HEK293 (cell line): ENCODE data around the gene SLC17A9.

Experiments used
- CTCF ChIA-PET: fragments of 350-600 bp; formaldehyde crosslinking; extraction: SDS; loops from one replicate; lab custom pipeline; 2021; ENCODE audit warnings: antibody characterized with exemption; lab: Yijun Ruan, JAX
- POLR2A ChIA-PET: fragments of 300-600 bp; formaldehyde crosslinking; extraction: SDS; loops from one replicate; lab custom pipeline; 2020; ENCODE audit warnings: antibody characterized with exemption, inconsistent platforms; lab: Yijun Ruan, JAX
- H3K27ac ChIP-seq: fragments of 200-500 bp; sonication (Bioruptor generic); 2 replicates; pipeline ENCODE4 v1.5.1; 2014; ENCODE audit warnings: low read depth, low read length, control low read depth, inconsistent platforms; ENCODE audit errors: extremely low read depth
- H3K36me3 ChIP-seq, 2 experiments: fragments of 200-500 bp in 1 of 2; sonication (Bioruptor generic) in 1 of 2; 1 replicate in 1 of 2; 2 replicates in 1 of 2; pipeline ENCODE4 v1.5.1; 2014 to 2017; ENCODE audit warnings: inconsistent platforms in 2 of 2, low read length in 2 of 2; ENCODE audit not compliant: control insufficient read depth in 2 of 2, insufficient read depth in 1 of 2
- H3K4me1 ChIP-seq: fragments of 200-500 bp; sonication (Bioruptor generic); 2 replicates; pipeline ENCODE4 v1.5.1; 2014; ENCODE audit warnings: mild to moderate bottlenecking, low read length, inconsistent platforms; ENCODE audit not compliant: control insufficient read depth, insufficient read depth
- H3K4me3 ChIP-seq: 2 replicates; pipeline ENCODE4 v1.5.1; 2011; ENCODE audit warnings: low read depth, mild to moderate bottlenecking, control low read depth, low read length, moderate library complexity
- H3K9me3 ChIP-seq: fragments of 200-500 bp; sonication (Bioruptor generic); 2 replicates; pipeline ENCODE4 v1.5.1; 2014; ENCODE audit warnings: low read depth, low read length, inconsistent platforms; ENCODE audit not compliant: control insufficient read depth, insufficient read depth
- AEBP2 ChIP-seq: fragments of 450-650 bp; formaldehyde crosslinking; IDR thresholded peaks from 2 replicates; pipeline ENCODE4 v1.5.1; 2016; ENCODE audit warnings: missing biosample characterization, missing genetic modification characterization, borderline replicate concordance
- BCL11A ChIP-seq: fragments of 450-650 bp; formaldehyde crosslinking; IDR thresholded peaks from 2 replicates; pipeline ENCODE4 v1.5.1; 2016; ENCODE audit warnings: low read depth, missing biosample characterization, missing genetic modification characterization
- EGR2 ChIP-seq: fragments of 450-650 bp; formaldehyde crosslinking; IDR thresholded peaks from 2 replicates; pipeline ENCODE4 v1.5.1; 2016; ENCODE audit warnings: low read depth, missing biosample characterization, missing genetic modification characterization
- FEZF1 ChIP-seq: fragments of 450-650 bp; formaldehyde crosslinking; IDR thresholded peaks from 2 replicates; pipeline ENCODE4 v1.5.1; 2016; ENCODE audit warnings: missing biosample characterization, missing genetic modification characterization
- HOXC10 ChIP-seq: sonication (generic); formaldehyde crosslinking; IDR thresholded peaks from 2 replicates; pipeline ENCODE4 v1.8.1; 2023; ENCODE audit warnings: mild to moderate bottlenecking, missing genetic modification reagents
- PRDM1 ChIP-seq: fragments of 450-650 bp; formaldehyde crosslinking; IDR thresholded peaks from 2 replicates; pipeline ENCODE4; 2016; ENCODE audit warnings: missing biosample characterization, missing genetic modification characterization
- PRDM10 ChIP-seq: fragments of 450-650 bp; formaldehyde crosslinking; IDR thresholded peaks from 2 replicates; pipeline ENCODE4 v1.5.1; 2016; ENCODE audit warnings: missing biosample characterization, missing genetic modification characterization
- SALL2 ChIP-seq: fragments of 450-650 bp; formaldehyde crosslinking; IDR thresholded peaks from 2 replicates; pipeline ENCODE4 v1.5.0; 2017; ENCODE audit warnings: missing biosample characterization, mild to moderate bottlenecking, missing genetic modification characterization, borderline replicate concordance
- SCRT2 ChIP-seq: fragments of 450-650 bp; formaldehyde crosslinking; IDR thresholded peaks from 2 replicates; pipeline ENCODE4 v1.5.1; 2016; ENCODE audit warnings: missing biosample characterization, missing genetic modification characterization
- YY1 ChIP-seq: fragments of 450-650 bp; formaldehyde crosslinking; IDR thresholded peaks from 2 replicates; pipeline ENCODE4 v1.5.1; 2018; ENCODE audit warnings: missing biosample characterization, missing genetic modification characterization
- YY2 ChIP-seq: fragments of 450-650 bp; formaldehyde crosslinking; IDR thresholded peaks from 2 replicates; pipeline ENCODE4 v1.5.1; 2016; ENCODE audit warnings: missing biosample characterization, missing genetic modification characterization
- ZBTB17 ChIP-seq: fragments of 450-650 bp; formaldehyde crosslinking; IDR thresholded peaks from 2 replicates; pipeline ENCODE4 v1.5.1; 2016; ENCODE audit warnings: missing biosample characterization, missing genetic modification characterization
- ZBTB44 ChIP-seq: fragments of 450-650 bp; IDR thresholded peaks from 2 replicates; pipeline ENCODE4 v1.5.1; 2018; ENCODE audit warnings: missing biosample characterization, mild to moderate bottlenecking, missing genetic modification characterization
- ZFHX2 ChIP-seq: fragments of 450-650 bp; formaldehyde crosslinking; conservative IDR thresholded peaks from 2 replicates; pipeline ENCODE4 v1.5.1; 2016; ENCODE audit warnings: missing biosample characterization, missing genetic modification characterization
- ZNF148 ChIP-seq: fragments of 450-650 bp; formaldehyde crosslinking; IDR thresholded peaks from 2 replicates; pipeline ENCODE4 v1.5.0; 2017; ENCODE audit warnings: missing biosample characterization, missing genetic modification characterization, borderline replicate concordance
- ZNF19 ChIP-seq: fragments of 450-650 bp; formaldehyde crosslinking; IDR thresholded peaks from 2 replicates; pipeline ENCODE4; 2016; ENCODE audit warnings: missing biosample characterization, missing genetic modification characterization, low read depth
- ZNF221 ChIP-seq: fragments of 450-650 bp; formaldehyde crosslinking; IDR thresholded peaks from 2 replicates; pipeline ENCODE4 v1.5.1; 2017; ENCODE audit warnings: missing biosample characterization, missing genetic modification characterization, borderline replicate concordance
- ZNF223 ChIP-seq: fragments of 450-650 bp; formaldehyde crosslinking; IDR thresholded peaks from 2 replicates; pipeline ENCODE4 v1.5.1; 2016; ENCODE audit warnings: missing biosample characterization, missing genetic modification characterization
- ZNF23 ChIP-seq: fragments of 450-650 bp; formaldehyde crosslinking; IDR thresholded peaks from 2 replicates; pipeline ENCODE4 v1.5.1; 2016; ENCODE audit warnings: missing biosample characterization, missing genetic modification characterization, borderline replicate concordance
- ZNF248 ChIP-seq: fragments of 450-650 bp; formaldehyde crosslinking; IDR thresholded peaks from 2 replicates; pipeline ENCODE4 v1.5.1; 2017; ENCODE audit warnings: missing biosample characterization, missing genetic modification characterization
- ZNF280D ChIP-seq: fragments of 450-650 bp; formaldehyde crosslinking; IDR thresholded peaks from 2 replicates; pipeline ENCODE4 v1.5.1; 2016; ENCODE audit warnings: missing biosample characterization, missing genetic modification characterization
- ZNF404 ChIP-seq: fragments of 450-650 bp; formaldehyde crosslinking; IDR thresholded peaks from 2 replicates; pipeline ENCODE4 v1.5.1; 2017; ENCODE audit warnings: missing biosample characterization, missing genetic modification characterization
- ZNF426 ChIP-seq: fragments of 450-650 bp; formaldehyde crosslinking; IDR thresholded peaks from 2 replicates; pipeline ENCODE4 v1.5.1; 2017; ENCODE audit warnings: missing biosample characterization, missing genetic modification characterization, mild to moderate bottlenecking, inconsistent platforms, moderate library complexity
- ZNF791 ChIP-seq: fragments of 450-650 bp; formaldehyde crosslinking; IDR thresholded peaks from 2 replicates; pipeline ENCODE4 v1.5.1; 2016; ENCODE audit warnings: missing biosample characterization, missing genetic modification characterization

The SLC17A9 gene

GRCh38 chr20:62926229-62927127, 26.0 kb upstream of the SLC17A9 start, which contains the start of gene DIDO1:
TSS of gene DIDO1 (minus strand) at chr20:62926505.
- peaks cover 0 to 7% of the 10 kb centered on the region in 2 experiments; a peak in 1 of 3 replicates for H3K36me3 ChIP-seq
- peak within 1 kb of the TSS; percentile 89 for H3K27ac ChIP-seq
- H3K4me3 ChIP-seq, result peak within 1 kb of the TSS; percentile 86
- ChIA-PET CTCF (interaction anchor here (0.7 to 3.1 kb wide), 7 partner anchors 8 to 129 kb away, joined by 3 to 13 read pairs (median 5); partner anchors contain the start of gene GID8), POLR2A (interaction anchor here (0.7 to 2.2 kb wide), 5 partner anchors 9 to 25 kb away, joined by 3 to 13 read pairs (median 5); partner anchors contain the start of gene GID8)
- H3K9me3 ChIP-seq, result no peaks in the 10 kb centered on the region
- peaks cover 19% of the 10 kb centered on the region for H3K4me1 ChIP-seq
- TF ChIP-seq AEBP2 (tag by site-specific recombination) (no peak), HOXC10 (CRISPR knock-in tag) (no peak), ZNF223 (tag by site-specific recombination) (no peak), ZFHX2 (tag by site-specific recombination) (peak; percentile 89), PRDM10 (peak; percentile 82), ZNF221 (tag by site-specific recombination) (no peak), BCL11A (tag by site-specific recombination) (no peak), ZNF148 (tag by site-specific recombination) (no peak), SALL2 (tag by site-specific recombination) (no peak), ZNF404 (tag by site-specific recombination) (no peak), YY1 (tag by site-specific recombination) (peak; percentile 83), ZNF280D (tag by site-specific recombination) (no peak), SCRT2 (tag by site-specific recombination) (no peak), PRDM1 (tag by site-specific recombination) (peak; percentile 73; the same call in 1 of the 2 replicates), ZNF248 (tag by site-specific recombination) (no peak), FEZF1 (tag by site-specific recombination) (peak; percentile 21; the same call in 1 of the 2 replicates), ZBTB17 (peak; percentile 65), EGR2 (tag by site-specific recombination) (peak; percentile 36; the same call in 1 of the 2 replicates), YY2 (peak; percentile 73), ZNF426 (tag by site-specific recombination) (no peak), ZNF791 (no peak), ZBTB44 (tag by site-specific recombination) (0 out of 2 replicates have a peak, but pooled peaks have one; percentile 26), ZNF19 (tag by site-specific recombination) (no peak), ZNF23 (tag by site-specific recombination) (no peak)
